ENCODE results near the gene PARVB. TPM values are rescaled to one million over a fixed set of nuclear protein-coding genes. Genes with fewer than 3 reads are reported as not detected.

Gene PARVB, protein sequence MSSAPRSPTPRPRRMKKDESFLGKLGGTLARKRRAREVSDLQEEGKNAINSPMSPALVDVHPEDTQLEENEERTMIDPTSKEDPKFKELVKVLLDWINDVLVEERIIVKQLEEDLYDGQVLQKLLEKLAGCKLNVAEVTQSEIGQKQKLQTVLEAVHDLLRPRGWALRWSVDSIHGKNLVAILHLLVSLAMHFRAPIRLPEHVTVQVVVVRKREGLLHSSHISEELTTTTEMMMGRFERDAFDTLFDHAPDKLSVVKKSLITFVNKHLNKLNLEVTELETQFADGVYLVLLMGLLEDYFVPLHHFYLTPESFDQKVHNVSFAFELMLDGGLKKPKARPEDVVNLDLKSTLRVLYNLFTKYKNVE
- 13.3 TPM for polyA plus RNA-seq (2012; ENCODE audit: insufficient read depth, insufficient read length, low read depth)

DNA sequence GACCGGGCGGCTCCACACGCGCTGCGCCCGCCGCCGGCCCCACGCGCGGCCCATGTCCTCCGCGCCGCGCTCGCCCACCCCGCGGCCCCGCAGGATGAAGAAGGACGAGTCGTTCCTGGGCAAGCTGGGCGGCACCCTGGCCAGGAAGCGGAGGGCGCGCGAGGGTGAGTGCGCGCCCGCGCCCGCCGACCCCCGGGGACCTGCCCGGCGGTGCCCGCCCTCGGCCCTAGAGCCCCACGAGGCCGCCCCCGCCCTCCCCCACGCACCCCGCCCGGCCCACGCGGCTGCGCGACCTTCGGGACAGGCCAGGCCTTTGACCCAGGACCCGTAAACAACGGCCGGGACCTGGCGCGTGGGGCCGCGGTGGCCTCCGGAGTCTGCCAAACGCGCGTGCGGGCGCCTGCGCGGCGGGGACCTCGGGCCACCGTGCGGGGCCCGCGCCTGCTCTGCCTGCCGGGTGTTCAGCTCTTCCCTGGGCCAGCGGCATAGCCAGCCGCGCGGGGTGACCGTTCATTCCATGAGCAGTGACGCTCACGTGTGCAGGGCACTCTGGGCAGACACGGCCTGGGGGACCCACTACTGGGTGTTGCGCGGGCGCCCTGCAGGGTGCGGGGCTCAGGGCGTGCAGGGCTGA lies at the start of gene PARVB:
Gene PARVB (plus strand): TSS at position 15 of the 634 bp plus-strand sequence. CDS start 38 bp downstream, at position 53.
- no peaks in the 10 kb centered on the region for H3K36me3 ChIP-seq
- TF ChIP-seq, protein P1, sequence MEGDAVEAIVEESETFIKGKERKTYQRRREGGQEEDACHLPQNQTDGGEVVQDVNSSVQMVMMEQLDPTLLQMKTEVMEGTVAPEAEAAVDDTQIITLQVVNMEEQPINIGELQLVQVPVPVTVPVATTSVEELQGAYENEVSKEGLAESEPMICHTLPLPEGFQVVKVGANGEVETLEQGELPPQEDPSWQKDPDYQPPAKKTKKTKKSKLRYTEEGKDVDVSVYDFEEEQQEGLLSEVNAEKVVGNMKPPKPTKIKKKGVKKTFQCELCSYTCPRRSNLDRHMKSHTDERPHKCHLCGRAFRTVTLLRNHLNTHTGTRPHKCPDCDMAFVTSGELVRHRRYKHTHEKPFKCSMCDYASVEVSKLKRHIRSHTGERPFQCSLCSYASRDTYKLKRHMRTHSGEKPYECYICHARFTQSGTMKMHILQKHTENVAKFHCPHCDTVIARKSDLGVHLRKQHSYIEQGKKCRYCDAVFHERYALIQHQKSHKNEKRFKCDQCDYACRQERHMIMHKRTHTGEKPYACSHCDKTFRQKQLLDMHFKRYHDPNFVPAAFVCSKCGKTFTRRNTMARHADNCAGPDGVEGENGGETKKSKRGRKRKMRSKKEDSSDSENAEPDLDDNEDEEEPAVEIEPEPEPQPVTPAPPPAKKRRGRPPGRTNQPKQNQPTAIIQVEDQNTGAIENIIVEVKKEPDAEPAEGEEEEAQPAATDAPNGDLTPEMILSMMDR (IDR thresholded peaks at IDR 0.05; ENCODE audit: low read depth, low read length), result no peak
- H3K9me3 ChIP-seq, result no peaks in the 10 kb centered on the region
- H3K4me1 ChIP-seq, result no peaks in the 10 kb centered on the region
- DNase-seq, result peak; percentile 45
- H3K4me3 ChIP-seq (ENCODE audit: low read depth, low read length), result peak within 1 kb of the TSS; percentile 67
- H3K27me3 ChIP-seq, result no peaks in the 10 kb centered on the region

DNA sequence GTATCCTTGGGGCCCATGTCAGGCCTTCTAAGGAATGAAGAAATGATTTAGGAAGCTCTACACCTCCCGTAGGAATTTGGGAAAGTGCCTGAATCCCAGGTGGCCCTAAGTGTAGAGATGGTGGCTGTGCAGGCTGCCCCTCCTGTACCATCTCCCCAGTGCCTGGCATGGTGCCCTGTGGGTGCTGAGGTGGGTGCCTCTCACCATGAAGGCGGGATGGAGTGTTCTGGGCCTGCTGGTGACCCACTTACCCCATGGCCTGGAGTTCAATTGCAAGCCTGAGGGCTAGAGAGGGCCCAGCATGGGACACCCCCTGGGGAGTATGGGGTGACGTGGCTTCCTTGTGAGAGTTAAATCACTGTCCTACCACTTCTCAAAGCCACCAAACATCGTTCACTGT lies 49.1 kb upstream of the PARVB start:
- TF ChIP-seq, protein P1 (IDR thresholded peaks at IDR 0.05; ENCODE audit: low read depth, low read length), result no peak
- H3K9me3 ChIP-seq, result no peaks in the 10 kb centered on the region
- H3K27me3 ChIP-seq, result no peaks in the 10 kb centered on the region
- DNase-seq, result no peak
- H3K36me3 ChIP-seq, result peaks cover 59% of the 10 kb centered on the region
- no peaks in the 10 kb centered on the region for H3K4me1 ChIP-seq
- no peak overlapping the region for H3K4me3 ChIP-seq (ENCODE audit: low read depth, low read length)

DNA sequence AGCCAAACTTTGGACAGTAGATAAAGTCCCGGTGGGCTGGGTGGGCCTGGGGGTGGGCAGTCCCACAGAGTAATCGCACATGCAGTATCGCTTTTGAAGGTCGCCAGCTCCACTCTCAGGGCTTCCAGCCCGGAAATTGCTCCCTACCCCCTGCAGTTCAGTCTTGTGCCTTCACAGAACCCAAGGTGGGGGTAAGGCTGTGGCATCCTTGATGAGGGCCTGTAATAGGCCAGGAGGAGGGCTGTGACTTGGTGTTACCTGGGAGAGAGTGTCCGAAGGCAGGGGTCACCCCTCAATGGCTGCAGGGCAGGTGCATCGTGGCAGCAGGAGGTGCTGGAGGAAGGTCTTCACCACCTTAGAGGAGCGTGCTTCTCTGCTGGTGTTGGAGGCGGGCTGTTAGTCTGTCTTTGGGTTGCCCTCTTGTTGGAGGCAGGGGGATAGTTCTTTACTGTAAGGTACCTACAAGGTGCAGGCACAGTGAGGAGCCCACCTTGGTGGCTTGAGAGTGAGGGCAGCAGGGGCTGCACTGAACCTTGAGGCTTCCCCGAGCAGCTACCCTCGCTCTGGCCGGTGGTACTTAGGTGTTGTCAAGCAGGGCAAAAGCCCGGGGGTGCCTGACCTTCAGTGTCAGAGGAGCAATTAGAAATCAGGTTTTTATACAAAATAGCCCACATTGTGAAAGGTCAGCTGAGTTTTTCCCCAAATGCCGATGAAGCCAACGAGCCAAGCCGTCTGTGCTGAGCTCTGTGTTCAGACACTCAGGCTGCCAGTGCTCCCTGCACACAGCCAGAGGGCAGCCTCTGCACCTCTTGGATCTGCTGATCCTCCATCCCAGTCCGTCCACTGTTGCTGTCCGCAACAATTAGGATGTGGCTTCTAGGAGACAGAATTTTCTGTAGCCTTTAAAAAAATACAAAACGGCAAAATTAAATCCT lies 47.0 kb upstream of the PARVB start:
- no peaks in the 10 kb centered on the region for H3K4me1 ChIP-seq
- TF ChIP-seq, protein P1 (IDR thresholded peaks at IDR 0.05; ENCODE audit: low read depth, low read length), result peak; percentile 7; the same call in 1 of the 2 replicates
- H3K36me3 ChIP-seq, result peaks cover 63% of the 10 kb centered on the region

DNA sequence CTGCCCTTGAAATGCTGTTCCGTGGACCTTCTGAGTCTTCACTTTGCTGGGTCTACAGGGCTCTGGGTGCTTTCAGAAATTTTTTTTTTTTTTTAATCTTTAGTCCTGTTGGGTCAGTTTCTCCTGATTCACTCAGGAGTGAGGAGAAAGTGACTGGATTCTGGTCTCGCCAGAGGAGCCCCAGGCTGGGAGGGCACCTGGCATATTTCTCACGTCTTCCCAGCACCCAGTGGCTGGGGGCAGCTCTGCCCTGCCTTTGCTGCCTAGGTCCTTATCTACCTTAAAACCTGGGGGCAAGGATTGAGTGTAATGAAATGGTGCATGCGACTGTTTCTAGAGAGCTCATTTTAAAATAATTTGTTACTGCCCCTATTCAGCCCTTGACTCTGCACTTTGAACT lies 45.5 kb upstream of the PARVB start:
- Histone ChIP-seq H3K27me3 (no peaks in the 10 kb centered on the region), H3K4me1 (no peaks in the 10 kb centered on the region), H3K4me3 (ENCODE audit: low read depth, low read length) (no peak overlapping the region), H3K9me3 (no peaks in the 10 kb centered on the region), H3K36me3 (peaks cover 53% of the 10 kb centered on the region)
- TF ChIP-seq, protein P1 (IDR thresholded peaks at IDR 0.05; ENCODE audit: low read depth, low read length), result no peak
- no peak for DNase-seq

More for the DNA sequence above, 47.0 kb upstream of the PARVB start:
- no peak overlapping the region for H3K4me3 ChIP-seq (ENCODE audit: low read depth, low read length)
- no peak for DNase-seq
- H3K9me3 ChIP-seq, result no peaks in the 10 kb centered on the region
- H3K27me3 ChIP-seq, result no peaks in the 10 kb centered on the region

DNA sequence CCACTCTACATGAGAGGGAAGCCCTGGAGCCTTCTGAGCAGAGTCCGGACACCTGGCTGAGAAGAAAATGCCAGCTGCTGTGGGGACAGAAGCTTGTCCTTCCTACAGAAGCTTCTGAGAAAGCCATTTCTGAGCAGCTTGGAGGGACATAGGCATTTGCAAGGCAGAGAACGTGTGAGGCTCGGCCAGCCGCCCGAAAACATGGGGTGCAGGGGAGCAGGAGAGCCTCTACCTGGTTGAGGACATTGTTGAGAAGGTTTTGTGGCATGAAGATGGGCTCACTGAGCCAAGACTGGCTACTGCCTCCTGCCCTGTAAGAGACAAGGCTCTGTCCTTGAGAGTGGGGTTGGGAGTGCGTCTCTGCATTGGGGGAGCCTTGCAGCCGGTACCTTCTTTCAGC lies 43.5 kb upstream of the PARVB start:
- H3K36me3 ChIP-seq, result peaks cover 52% of the 10 kb centered on the region
- no peaks in the 10 kb centered on the region for H3K27me3 ChIP-seq
- H3K9me3 ChIP-seq, result no peaks in the 10 kb centered on the region
- no peak for DNase-seq
- TF ChIP-seq, protein P1 (IDR thresholded peaks at IDR 0.05; ENCODE audit: low read depth, low read length), result no peak
- no peaks in the 10 kb centered on the region for H3K4me1 ChIP-seq
- H3K4me3 ChIP-seq (ENCODE audit: low read depth, low read length), result no peak overlapping the region
